GM18907 (cell line): Measurements from ENCODE around the gene S100A10.

Experiments used
- ATAC-seq: cut with Tn5 transposase; IDR thresholded peaks from one replicate; pipeline ENCODE4 v1.9.1; 2021; ENCODE audit warnings: mild to moderate bottlenecking, moderate library complexity; ENCODE audit not compliant: unreplicated experiment

The S100A10 gene, protein sequence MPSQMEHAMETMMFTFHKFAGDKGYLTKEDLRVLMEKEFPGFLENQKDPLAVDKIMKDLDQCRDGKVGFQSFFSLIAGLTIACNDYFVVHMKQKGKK

DNA sequence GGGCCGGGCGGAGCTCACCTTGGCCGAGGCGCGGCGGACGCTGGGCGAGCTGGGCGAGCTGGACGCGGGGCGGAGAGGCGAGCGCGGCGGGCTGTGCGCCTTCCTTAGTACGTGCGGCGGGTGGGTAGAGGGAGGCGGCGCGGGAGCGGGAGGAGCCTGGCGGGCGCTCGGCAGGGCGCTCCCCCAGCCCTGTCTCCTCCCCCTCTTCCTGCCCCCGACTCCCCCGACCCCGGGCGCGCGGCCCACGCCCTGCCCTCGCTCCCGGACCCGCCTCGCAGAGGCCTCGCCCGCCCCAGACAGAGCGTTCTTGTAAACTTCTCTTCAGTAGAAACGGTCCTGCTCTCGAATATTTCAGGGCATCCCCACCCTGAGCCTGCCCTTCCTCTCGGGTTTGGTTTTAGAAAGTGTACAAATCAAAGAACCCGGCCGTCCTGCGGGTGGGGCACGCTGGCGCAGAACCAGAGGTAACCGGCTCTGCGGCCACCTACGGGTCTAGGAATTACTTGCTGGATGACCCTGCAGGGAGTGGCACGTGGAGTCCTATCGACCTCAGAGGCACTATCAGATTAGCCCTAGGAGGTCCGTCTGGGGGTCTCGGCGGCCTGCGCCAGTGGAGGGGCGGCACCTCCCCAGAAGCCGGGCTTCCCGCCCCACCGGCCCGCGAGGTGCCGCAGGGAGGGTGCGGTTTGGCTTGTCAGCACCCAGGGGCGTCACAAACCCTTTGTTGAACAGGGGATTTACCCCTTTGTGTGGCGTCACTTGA, at the start of gene S100A10:
Gene S100A10 (minus strand): TSS at position 126 of the 763 bp plus-strand sequence. CDS start 7,629 bp downstream, outside the sequence.
- ATAC-seq: peak; percentile 43

DNA sequence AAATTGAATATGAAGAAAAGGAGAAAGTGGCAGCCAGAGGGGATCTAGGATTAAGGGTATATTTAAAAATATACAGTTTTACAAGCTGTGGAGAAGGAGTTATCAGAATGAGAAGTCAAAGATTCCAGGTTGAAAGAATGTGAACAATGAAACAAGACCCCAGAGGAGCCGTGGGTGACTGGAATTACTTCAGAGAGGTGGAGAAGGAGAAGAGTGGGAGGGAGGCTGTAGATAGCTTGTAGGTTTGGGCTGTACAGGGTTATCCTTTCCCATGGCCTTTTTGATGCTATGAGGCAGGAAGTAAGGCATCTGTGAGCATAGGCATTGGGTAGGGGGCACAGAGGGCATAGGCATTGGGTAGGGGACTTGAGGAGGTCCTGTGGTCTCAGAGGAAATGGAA, 48.4 kb upstream of the S100A10 start:
- no peak for ATAC-seq

DNA sequence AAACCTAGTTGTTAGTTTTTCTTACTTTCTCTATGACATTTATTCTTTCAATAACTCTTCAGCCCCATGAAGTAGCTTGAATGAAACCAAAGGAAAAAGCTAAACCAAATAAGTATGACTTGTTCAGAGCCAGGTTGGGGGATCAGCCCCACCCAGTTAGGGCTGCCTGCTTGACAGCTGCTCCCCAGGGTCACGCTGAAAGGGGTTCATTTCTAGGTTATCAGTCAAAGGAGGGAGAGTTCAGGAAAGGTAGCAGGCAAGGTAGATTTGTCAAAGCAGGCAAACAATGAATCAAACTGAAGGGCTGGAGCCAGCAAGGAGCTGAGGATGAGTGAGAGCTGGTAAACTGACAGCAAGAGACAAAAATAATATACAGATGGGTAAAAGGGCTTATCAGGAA, 46.2 kb upstream of the S100A10 start:
- no peak for ATAC-seq

DNA sequence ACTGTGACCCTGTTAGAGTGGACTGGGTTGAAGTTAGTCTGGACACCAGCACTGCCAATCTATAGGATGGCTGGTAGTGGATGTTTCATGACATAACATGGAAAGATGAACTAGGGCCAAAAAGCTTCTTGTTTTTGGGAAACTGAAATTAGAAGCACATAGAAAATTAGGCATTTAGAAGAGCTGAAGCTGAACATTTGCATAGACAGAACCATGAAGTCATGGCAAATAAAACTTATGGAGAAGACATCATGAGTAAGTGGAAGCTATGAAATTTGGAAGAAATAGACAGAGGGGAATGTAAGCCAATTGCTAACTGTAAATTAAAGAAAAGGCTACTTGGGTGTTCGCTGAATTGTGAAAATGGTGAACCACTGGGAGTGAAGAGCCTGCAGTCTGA, 45.8 kb upstream of the S100A10 start:
- no peak for ATAC-seq

DNA sequence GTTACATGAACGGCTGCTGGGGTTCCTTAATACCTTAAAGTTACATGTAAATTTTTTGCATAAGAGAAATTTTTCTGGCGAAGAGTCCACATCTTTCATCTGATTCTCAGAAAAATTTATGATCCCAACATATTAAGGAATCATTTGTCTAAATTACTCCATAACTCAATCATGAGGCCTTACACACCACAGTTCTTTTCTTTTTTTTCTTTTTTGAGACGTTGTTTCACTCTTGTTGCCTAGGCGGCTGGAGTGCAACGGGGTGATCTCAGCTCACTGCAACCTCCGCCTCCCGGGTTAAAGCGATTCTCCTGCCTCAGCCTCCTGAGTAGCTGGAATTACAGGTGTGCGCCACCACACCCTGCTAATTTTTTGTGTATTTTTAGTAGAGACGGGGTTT, 45.2 kb upstream of the S100A10 start:
- no peak for ATAC-seq

DNA sequence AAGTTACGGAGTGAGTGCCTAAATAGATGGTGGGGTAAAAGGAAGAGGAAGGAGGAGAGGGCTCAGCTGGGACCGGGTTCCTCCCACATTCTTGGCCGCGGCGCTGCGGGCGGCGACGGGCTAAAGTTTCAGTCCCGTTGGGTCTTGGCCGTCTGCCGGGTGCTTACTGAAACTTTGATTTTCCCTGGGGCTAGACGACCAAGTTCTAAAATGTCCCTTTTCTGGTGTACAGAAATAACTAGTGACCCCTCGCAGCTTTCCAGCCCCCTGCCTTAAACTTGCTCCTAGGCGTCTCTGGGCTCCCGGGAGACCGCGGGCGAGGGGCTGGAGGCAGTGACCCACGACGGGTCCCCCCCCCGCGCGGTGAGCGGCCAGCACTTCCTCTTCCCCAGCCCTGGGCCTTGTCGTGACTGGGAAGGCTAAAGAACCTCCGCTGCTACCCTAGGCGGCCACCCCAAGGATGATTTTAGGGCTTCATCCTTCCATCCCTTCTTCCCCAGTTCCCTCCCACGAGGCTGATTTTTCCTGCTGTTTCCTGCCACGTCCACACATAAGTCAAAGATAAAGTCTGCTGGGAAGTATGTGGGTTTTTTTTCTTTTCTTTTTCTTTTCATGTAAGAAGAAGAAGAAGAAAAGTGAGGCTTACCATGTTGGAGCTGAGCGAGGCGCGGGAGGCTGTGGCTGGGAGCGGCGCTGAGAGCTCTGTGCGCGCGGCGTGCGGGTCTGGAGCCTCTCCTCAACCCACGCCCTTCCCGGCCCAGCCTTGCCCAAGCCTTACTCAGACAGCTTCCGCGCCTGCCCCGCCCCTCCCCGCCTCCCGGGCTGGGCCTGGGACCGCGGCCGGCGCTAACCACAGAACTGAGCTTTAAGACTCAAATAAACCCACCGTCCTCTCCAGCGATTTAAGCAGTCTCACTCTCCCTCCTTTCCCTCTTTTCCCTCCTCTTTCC, 42.9 kb upstream of the S100A10 start, which contains the start of gene S100A11:
Gene S100A11 (minus strand): TSS at position 738 of the 950 bp plus-strand sequence. CDS start 89 bp downstream, at position 649.
- peak; percentile 59 for ATAC-seq

DNA sequence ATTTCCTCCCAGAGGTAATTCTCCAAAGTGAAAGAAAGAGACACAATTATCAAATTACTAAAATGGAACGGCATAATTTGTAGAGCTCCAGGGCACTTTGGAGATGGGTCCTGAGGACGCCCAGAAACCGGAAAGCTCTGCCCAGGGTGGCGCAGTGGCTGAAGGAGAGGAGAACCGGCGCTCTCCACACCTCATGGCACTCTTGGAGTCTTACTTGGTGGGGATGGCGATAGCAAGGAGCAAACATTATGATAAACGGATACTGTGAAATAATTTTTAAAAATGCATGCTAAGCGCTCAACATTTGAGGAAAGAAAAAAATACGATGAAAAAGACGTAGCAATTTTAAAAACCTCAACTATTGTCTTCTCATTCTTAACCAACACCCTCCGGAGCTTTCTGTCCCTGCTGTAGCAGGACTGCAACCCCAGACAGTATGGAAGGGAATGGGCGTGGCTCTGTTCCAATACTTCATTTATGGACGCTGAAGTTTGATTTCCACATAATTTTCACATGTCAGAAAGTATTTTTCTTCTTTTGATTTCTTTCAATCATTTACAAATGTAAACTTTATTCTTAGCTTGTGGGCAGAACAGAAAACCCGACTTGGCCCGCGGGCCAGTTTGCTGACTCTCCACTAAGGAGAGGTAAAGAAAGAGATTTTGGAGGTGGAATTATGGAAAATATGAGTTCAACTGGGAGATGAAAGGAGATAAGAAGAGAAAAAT, 42.0 kb upstream of the S100A10 start:
- ATAC-seq: no peak

DNA sequence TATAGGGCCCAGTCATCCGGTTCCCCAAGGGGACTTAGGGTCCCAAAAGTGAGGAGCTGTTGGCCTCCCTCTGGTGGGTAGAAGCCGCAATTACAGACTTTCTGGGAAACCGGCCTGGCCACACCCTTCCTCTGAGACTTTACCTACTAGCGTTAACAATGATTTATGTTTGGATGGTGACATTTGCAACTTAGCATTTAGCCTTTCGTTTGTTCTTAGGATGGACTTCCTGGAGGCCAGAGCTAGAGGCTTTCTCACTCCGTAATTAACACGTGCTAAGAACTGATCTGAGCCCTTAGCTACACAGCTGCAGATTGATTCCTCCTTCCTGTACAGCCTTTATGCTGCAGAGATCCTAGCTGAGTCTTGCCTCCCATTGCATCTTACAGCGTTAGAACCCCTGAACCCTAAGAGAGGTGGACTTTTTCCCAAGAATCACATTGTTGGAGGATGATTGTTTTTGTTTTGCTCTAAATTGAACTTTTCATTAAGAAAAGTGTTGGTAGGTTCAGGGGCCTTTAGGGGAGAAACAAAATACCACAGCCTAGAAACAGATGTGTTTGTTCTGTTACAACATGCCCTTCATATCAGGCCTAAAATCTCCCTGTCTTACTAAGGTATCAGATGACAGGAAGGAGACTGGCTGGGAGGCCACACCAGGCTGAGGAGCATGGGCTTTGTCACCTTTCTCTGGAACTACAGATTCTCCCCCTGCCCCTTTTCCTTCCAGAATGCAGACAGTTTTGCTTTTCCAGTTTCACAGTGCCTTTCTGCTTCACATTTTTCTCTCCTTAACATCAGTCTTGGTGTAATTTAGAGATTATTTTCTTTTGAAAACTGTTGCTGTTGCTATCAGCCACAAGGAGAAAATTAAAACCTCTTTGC, 41.2 kb upstream of the S100A10 start:
- peak; percentile 53 for ATAC-seq

DNA sequence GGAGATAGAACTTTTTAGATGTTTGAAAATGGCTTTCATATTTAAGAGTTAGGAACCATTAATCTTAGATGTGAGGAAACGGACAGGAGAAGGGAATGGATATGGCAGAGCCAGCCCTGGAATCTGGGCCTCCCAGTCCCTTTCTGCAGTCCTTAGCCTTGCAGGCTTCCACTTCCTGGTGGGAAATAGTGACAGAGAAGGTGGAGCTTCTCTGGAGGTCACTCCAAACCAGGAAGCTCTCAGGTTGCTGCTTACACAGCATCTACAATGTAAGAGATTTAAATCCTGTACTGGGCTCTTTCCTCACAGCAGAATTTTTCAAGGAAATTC, 40.6 kb upstream of the S100A10 start:
- peak; percentile 15 for ATAC-seq

DNA sequence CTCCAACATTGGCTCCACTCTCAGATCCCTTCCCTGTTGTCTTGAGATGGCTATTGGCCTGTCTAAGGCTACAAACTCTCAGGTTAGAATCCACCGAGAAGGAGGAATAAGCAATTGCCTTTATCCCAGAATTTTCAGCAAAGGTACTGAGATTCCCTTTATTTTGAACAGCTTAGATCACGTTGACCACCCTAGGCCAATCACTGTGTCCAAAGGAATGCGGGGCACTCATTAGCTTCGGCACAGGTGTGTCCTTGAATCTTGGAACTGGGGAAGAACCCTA, 36.2 kb upstream of the S100A10 start:
- no peak for ATAC-seq

DNA sequence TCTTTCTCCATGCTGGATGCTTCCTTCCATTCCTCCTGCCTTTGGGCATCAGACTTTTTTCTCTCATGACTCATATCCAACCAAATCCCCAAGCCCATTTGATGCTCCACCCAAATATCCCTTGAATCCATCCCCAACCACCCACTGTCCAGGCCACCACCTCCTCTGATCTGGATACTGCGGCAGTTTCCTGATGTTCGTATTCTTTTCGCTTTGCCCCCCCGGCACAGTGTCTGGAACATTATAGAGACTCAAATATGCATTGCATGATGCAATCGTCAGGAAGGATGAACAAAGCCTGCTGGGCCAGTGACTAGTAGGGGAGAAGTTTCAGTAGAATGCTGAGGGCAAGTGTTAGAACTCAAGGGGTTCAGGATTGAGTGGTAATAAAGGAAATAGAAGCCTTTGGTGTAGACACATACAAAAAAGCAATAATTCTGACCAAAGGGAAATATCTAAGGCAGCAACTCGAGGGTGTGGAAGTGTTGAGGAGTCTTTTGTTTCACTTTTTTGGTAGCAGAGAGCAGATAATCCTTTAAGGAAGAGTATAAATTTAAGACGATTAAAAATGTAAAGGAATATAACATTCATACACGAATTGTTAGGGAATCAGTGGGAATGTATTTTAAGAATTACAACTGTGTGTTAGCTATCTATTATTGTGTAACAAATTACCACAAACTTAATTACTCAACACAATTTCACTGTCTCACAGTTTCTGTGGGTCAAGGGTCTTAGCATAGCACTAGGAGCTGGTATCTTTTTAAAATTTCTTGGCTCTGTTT, 35.7 kb upstream of the S100A10 start:
- ATAC-seq: no peak

DNA sequence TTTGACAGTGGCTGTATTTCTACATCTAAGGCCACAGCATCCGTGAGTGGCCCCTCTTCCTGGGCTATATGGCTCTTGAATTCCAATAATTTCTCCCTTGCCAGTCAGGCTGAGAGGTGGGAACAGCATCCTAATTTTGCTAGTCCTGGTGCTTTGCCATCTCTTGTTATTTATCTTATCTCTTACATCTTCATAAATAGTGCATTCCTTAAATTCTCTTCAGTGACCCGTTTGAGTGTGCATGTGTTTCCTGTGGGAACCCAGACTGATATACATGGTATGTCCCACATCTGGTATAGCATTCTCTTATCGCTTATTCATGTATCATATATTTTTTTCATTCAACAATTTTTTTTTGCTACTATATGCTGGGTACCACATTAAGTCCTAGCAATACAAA, 33.2 kb upstream of the S100A10 start:
- ATAC-seq: no peak

DNA sequence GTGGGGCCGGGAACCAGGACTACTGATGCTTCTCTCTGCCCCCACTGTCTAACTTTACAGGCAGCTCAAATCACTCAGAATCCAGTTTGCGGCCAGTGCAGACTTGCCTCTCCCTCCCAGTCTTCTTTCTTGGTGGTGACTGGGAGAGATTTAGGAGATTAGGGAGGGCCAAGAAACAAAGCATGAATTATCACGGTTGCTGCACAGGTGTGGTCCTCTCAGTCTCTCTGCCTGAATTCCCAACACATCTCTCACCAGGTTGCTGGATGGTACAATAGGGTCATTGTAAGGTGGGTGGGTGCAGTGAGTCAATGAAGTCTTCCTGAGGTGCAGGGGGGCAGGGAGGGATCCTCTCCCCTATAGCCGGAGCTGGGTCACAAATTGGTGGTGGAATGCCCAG, 30.6 kb upstream of the S100A10 start:
- ATAC-seq: no peak

DNA sequence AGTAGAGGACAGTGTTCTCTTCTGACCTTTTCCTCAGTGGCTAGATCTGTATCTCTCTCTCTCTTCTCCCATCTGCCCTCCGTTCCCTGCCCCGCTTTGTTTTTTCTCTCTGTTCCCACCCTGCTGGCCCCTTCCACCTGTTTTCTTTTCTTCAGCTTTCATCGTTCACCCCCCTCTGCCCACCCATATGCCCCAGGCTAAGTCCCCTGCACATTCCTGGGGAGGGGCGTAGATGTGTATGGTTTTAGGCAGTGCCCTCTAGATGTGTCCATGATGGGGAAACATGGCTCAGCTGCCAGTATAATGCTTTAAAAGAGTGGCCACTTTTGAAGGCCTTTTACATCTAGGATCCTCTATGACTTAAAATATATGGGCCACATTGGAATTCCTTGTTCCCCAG, 29.6 kb upstream of the S100A10 start:
- ATAC-seq: no peak

DNA sequence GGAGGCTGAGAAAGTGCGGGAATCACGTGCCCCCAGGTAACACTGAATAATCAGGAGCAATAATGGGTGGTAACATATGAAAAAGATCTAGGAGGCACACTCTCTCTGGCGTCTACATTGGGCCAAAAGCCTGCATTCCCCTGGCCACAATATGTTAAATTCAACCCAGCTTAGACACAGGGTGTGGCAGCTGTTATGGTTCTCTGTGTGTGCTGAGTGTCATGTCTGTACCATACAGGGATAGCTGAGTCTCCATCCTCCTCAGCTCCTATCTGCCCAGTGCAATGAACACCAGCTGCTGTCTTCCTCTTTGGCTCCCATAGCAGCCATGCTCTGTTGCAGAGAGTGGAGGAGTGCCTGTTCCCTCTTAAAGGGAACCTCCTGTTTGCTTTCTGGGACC, 28.8 kb upstream of the S100A10 start:
- ATAC-seq: no peak

DNA sequence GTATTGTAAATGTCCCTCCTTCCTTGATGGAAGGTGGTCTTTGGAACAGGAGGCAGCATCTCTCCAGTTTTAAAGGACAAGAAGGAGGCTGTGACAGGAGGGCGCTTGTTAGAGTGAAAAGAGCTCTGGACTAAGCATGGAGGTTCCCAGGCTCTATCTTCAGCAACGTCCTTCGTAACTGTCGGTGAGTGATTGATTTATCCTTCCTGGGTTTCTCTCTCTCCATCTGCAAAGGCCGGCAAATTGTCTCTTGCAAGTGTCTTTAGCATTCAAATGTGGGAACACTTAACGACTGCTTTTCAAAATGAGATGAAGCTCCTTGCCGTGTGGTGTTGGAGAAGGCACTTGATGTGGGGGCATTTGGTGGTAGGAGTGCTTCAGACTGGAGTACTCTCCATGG, 27.9 kb upstream of the S100A10 start:
- ATAC-seq: no peak

DNA sequence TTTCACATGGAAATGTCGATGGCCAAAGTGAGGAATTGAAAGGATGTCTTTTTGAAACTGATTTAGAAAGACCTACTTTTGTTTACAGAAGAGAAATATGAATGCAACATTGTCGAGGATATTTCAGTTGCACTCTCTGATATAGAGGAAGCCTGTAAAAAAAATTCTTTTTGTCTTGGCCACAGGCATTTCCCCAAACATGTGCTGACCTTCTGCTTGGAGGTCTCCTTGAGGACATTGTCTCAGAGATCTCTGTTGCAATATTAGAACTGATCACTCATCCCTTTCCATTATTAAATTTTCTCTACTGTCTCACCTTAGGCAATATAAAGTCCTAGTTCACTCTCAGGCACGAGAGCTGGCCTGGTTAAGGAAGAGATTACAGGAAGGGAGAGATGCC, 27.2 kb upstream of the S100A10 start:
- no peak for ATAC-seq

DNA sequence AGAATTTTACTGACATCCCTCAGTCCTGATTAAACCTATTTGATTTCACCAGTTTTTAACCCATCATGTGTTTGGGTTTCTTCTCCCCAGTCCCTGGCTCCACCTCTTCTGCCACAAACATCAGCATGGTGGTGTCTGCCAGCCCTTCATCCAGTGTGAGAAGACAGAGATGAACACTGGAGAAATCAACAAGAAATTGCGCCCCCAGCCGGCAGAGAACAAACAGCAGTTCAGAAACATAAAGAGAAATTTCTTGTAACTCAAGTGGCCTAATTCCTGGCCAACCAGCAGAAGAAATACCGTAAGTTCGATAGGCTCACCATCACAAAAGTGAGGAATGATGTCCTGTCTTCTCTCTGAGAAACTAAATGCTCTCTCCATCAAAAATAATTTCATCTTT, 24.9 kb upstream of the S100A10 start:
- ATAC-seq: no peak

DNA sequence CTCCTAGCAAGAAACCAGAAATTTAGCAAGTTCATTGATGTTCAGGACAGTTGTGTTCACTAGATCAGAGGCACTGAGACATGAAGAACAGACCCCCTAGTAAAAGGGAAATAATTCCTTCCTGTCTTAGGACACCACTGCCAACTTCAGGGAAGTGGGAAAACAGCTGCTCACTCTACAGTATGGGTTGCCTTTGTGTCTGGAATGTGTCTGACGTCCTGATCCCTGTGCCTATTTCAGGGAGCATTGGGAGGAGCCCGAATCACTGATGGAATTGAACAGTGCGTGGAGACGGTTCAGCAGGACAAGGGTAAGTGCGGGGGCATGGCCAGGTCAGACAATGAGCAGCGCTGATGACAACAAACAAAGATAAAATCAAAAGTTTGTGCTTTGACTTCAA, 22.1 kb upstream of the S100A10 start:
- ATAC-seq: no peak

DNA sequence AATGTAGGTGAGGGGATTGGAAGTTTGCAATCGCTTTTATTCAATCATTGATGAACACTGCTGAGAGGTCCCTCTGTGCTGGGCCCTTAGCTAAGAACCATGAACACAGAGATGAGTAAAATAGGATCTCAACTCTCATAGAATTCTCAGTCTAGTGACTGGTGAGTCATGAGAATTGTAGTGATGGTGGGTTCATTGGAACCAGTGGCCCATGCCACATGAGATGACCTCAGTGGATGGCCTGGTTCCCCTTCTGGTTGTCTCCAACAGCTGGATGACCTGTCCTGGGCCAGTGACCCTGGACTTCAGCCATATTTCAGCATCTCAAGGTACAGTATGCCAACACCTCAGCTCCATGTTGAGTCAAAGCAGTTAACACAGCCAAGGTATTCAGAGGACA, 21.3 kb upstream of the S100A10 start:
- no peak for ATAC-seq
